IPS DF 4.7 (cell line): ENCODE results near the gene DNAH5.
"Not testable (repeated sequence)": the region's sequence is repeated elsewhere in the genome, so short reads cannot be mapped to it uniquely, and the experiment has no call there.

ENCODE experiments used
- DNase-seq: peaks from one replicate; pipeline ENCODE4 v3.0.0-alpha.2; 2013; ENCODE audit warnings: low spot score; ENCODE audit errors: extremely low read depth

DNAH5 gene

GRCh38 chr5:13944560-13945199 lies at the start of gene DNAH5:
Gene DNAH5 (minus strand): TSS chr5:13944688. CDS start chr5:13944438, 250 bp downstream.
- no peak for DNase-seq

- DNase-seq = no peak
Measured at GRCh38 chr5:13993926-13994325, 49.4 kb upstream of the DNAH5 start.

GRCh38 chr5:13992795-13993194 lies 48.3 kb upstream of the DNAH5 start:
- DNase-seq = no peak

- no peak for DNase-seq
Measured at GRCh38 chr5:13991365-13991764, 46.9 kb upstream of the DNAH5 start.

GRCh38 chr5:13990896-13991295 lies 46.4 kb upstream of the DNAH5 start:
- DNase-seq = no peak

GRCh38 chr5:13989832-13990231 lies 45.3 kb upstream of the DNAH5 start:
- no peak for DNase-seq

- peak; percentile 38 for DNase-seq
Measured at GRCh38 chr5:13987843-13988464, 43.5 kb upstream of the DNAH5 start.

GRCh38 chr5:13985731-13986418 lies 41.4 kb upstream of the DNAH5 start:
- DNase-seq = no peak

- not testable (repeated sequence) for DNase-seq
Measured at GRCh38 chr5:13984888-13985287, 40.4 kb upstream of the DNAH5 start.

- no peak for DNase-seq
Measured at GRCh38 chr5:13976867-13977830, 32.7 kb upstream of the DNAH5 start.

GRCh38 chr5:13976223-13976622 lies 31.7 kb upstream of the DNAH5 start:
- DNase-seq = no peak

GRCh38 chr5:13975246-13975645 lies 30.8 kb upstream of the DNAH5 start:
- no peak for DNase-seq

- DNase-seq = no peak
Measured at GRCh38 chr5:13973724-13974123, 29.2 kb upstream of the DNAH5 start.

- no peak for DNase-seq
Measured at GRCh38 chr5:13972029-13972428, 27.5 kb upstream of the DNAH5 start.

- no peak for DNase-seq
Measured at GRCh38 chr5:13957032-13957645, 12.7 kb upstream of the DNAH5 start.

GRCh38 chr5:13956471-13956870 lies 12.0 kb upstream of the DNAH5 start:
- no peak for DNase-seq

- no peak for DNase-seq
Measured at GRCh38 chr5:13955896-13956295, 11.4 kb upstream of the DNAH5 start.

- no peak for DNase-seq
Measured at GRCh38 chr5:13946111-13946510, 1.6 kb upstream of the DNAH5 start.

GRCh38 chr5:13945271-13945670 lies 783 bp upstream of the DNAH5 start:
- DNase-seq = no peak

GRCh38 chr5:13943676-13944075 lies 812 bp downstream of the DNAH5 start:
- DNase-seq = no peak

- DNase-seq = no peak
Measured at GRCh38 chr5:13941468-13941867, 3.0 kb downstream of the DNAH5 start.
